ENCODE results near the gene KCNJ6. TPM values are rescaled to one million over a fixed set of nuclear protein-coding genes. Genes with fewer than 3 reads are reported as not detected.
A peak's percentile ranks its signal among the peaks of the same experiment; 100 is the strongest.

The KCNJ6 gene
- total RNA-seq, 1 experiment from 2014 or later: 1.2 TPM

DNA sequence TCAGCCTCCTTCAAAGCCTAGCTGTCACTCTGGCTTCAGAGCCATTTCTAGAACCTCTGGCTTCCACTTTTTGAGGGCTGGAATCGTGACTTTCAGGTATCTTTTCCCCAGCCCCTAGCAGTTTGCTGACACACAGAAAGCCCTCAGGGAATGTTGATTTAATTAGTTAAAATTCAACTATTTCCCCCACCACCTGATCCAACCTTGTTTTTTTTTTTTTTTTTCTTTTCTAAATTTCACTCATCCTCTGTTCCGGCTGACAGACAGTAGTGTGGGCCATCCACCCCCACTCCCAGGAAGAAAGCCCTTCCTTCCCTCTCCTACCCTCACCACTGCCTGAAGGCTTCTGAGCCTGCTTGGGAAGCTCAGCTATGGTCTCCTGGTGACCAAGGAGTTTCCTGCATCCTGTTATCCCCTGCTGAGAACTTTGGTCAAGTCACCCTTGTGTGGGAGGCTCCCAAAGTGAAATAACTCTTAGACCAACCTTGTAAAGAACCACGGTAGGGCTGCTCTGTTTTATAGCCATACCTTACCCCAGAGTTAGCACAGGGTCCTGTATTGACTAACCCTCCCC, 29.4 kb downstream of the KCNJ6 start:
- Histone ChIP-seq H4K20me1 (ENCODE audit: control insufficient read depth, insufficient read depth, insufficient read length) (peaks cover 2% of the 10 kb centered on the region), H3K14ac (ENCODE audit: insufficient read depth, low read length) (no peak overlapping the region), H2AFZ (ENCODE audit: low read length) (no peak overlapping the region), H4K5ac (ENCODE audit: insufficient read length, low read depth, low read length) (no peak overlapping the region), H2BK20ac (ENCODE audit: low read depth, low read length, poor library complexity, severe bottlenecking) (no peak overlapping the region), H2AK5ac (ENCODE audit: insufficient read length, low read length) (no peak overlapping the region), H3K56ac (ENCODE audit: insufficient read length, low read depth, low read length) (no peak overlapping the region), H3K4me1 (ENCODE audit: insufficient read depth, low read length) (peaks cover 2% of the 10 kb centered on the region; the same call in 1 of the 2 replicates), H2BK12ac (ENCODE audit: insufficient read length, low read depth, low read length) (no peak overlapping the region), H3K9me3 (ENCODE audit: control insufficient read depth, low read depth, low read length) (no peaks in the 10 kb centered on the region), H2BK15ac (ENCODE audit: low read depth, low read length) (no peak overlapping the region), H3K4me2 (ENCODE audit: insufficient read depth, insufficient read length, low read length) (no peak overlapping the region), H4K8ac (replicated peaks; ENCODE audit: insufficient read length, low read depth, low read length) (no peak overlapping the region), H3K23ac (ENCODE audit: insufficient read length, low read depth, low read length) (no peak overlapping the region), H2BK120ac (ENCODE audit: low read depth, low read length, poor library complexity, severe bottlenecking) (no peak overlapping the region), H3K27me3 (ENCODE audit: insufficient read depth, low read length) (no peaks in the 10 kb centered on the region), H3K18ac (ENCODE audit: insufficient read length, low read depth, low read length) (no peak overlapping the region), H3K27ac (ENCODE audit: insufficient read length, low read depth, low read length) (no peak overlapping the region), H2BK5ac (ENCODE audit: insufficient read length, low read length) (no peak overlapping the region), H3K4ac (ENCODE audit: low read depth, low read length) (no peak overlapping the region), H3K79me2 (ENCODE audit: insufficient read depth, low read length) (no peaks in the 10 kb centered on the region), H3K23me2 (ENCODE audit: insufficient read length, low read depth, low read length, poor library complexity, severe bottlenecking) (no peaks in the 10 kb centered on the region), H3T11ph (ENCODE audit: low read length) (no peak overlapping the region), H3K79me1 (ENCODE audit: insufficient read depth, low read depth, low read length, poor library complexity, severe bottlenecking) (no peaks in the 10 kb centered on the region), H3K9ac (ENCODE audit: extremely low read depth, insufficient read length, low read length) (no peak overlapping the region), H4K91ac (ENCODE audit: insufficient read length, low read depth, low read length) (no peak overlapping the region)
- no peaks in the 10 kb centered on the region; a peak in 1 of 5 replicates for H3K9me3 Mint-ChIP-seq
- peak overlapping the region in 2 of 3 experiments; percentile 44 to 61; a peak in 2 of 7 replicates for H3K27ac Mint-ChIP-seq
- peaks cover 0 to 11% (median 0%) of the 10 kb centered on the region in 3 experiments; a peak in 3 of 7 replicates for H3K36me3 Mint-ChIP-seq (ENCODE audit: insufficient read depth in 1 of 3, low read depth in 3 of 3)
- peaks cover 22 to 26% of the 10 kb centered on the region in 2 experiments for H3K4me1 Mint-ChIP-seq
- TF ChIP-seq, protein P1, sequence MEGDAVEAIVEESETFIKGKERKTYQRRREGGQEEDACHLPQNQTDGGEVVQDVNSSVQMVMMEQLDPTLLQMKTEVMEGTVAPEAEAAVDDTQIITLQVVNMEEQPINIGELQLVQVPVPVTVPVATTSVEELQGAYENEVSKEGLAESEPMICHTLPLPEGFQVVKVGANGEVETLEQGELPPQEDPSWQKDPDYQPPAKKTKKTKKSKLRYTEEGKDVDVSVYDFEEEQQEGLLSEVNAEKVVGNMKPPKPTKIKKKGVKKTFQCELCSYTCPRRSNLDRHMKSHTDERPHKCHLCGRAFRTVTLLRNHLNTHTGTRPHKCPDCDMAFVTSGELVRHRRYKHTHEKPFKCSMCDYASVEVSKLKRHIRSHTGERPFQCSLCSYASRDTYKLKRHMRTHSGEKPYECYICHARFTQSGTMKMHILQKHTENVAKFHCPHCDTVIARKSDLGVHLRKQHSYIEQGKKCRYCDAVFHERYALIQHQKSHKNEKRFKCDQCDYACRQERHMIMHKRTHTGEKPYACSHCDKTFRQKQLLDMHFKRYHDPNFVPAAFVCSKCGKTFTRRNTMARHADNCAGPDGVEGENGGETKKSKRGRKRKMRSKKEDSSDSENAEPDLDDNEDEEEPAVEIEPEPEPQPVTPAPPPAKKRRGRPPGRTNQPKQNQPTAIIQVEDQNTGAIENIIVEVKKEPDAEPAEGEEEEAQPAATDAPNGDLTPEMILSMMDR (conservative IDR thresholded peaks at IDR 0.05): no peak
- WGBS (ENCODE audit: extremely low coverage, insufficient read length, low lambda C conversion rate): no CpG with 5 or more reads among the region's 3 CpGs
- H3K27me3 Mint-ChIP-seq (ENCODE audit: low read depth): no peaks in the 10 kb centered on the region; the same call in 1 of the 2 replicates
- H3K4me3 Mint-ChIP-seq: no peak overlapping the region
- DNase-seq: no peak

Measured in H9 (cell line).